GM23338 (cell line): ENCODE data around the gene JAG2. TPM values are rescaled to one million over a fixed set of nuclear protein-coding genes. Genes with fewer than 3 reads are reported as not detected.

Experiments used
- ATAC-seq: fragments of 200-7000 bp; cut with Tn5 transposase; 3 replicates; pipeline ENCODE4 v1.9.1; 2020
- DNase-seq: peaks from one replicate; pipeline ENCODE4 v3.0.0-alpha.2; 2015; ENCODE audit warnings: low spot score
- H2AFZ ChIP-seq: fragments of 200-600 bp; sonication (generic); 2 replicates; pipeline ENCODE4 v1.8.0; 2016; ENCODE audit warnings: antibody characterized with exemption, mild to moderate bottlenecking, moderate library complexity
- H3F3A ChIP-seq: fragments of 200-600 bp; sonication (generic); replicated peaks from 2 replicates; pipeline ENCODE4 v1.8.0; 2017; ENCODE audit warnings: antibody characterized with exemption, mixed run types, low read depth
- H3K27ac ChIP-seq: fragments of 200-600 bp; sonication (generic); 2 replicates; pipeline ENCODE4 v1.6.1; 2016; ENCODE audit warnings: low read depth
- H3K27me3 ChIP-seq: fragments of 200-600 bp; sonication (generic); 2 replicates; pipeline ENCODE4 v1.8.0; 2016; ENCODE audit warnings: mild to moderate bottlenecking, mixed run types, moderate library complexity; ENCODE audit not compliant: insufficient read depth
- H3K36me3 ChIP-seq: fragments of 200-600 bp; sonication (generic); 2 replicates; pipeline ENCODE4 v1.8.0; 2016; ENCODE audit warnings: mild to moderate bottlenecking; ENCODE audit not compliant: insufficient read depth
- H3K4me1 ChIP-seq: fragments of 200-600 bp; sonication (generic); 2 replicates; pipeline ENCODE4 v1.8.0; 2016; ENCODE audit warnings: mild to moderate bottlenecking, moderate library complexity; ENCODE audit not compliant: insufficient read depth
- H3K4me2 ChIP-seq: fragments of 200-600 bp; sonication (generic); 2 replicates; pipeline ENCODE4 v1.7.1; 2017; ENCODE audit warnings: mixed run types
- H3K4me3 ChIP-seq: fragments of 200-600 bp; sonication (generic); 2 replicates; pipeline ENCODE4 v1.6.1; 2016; ENCODE audit warnings: mixed run types
- H3K79me2 ChIP-seq: fragments of 200-600 bp; sonication (generic); replicated peaks from 2 replicates; pipeline ENCODE4 v1.8.0; 2017; ENCODE audit warnings: mild to moderate bottlenecking; ENCODE audit not compliant: insufficient read depth
- H3K9me2 ChIP-seq: fragments of 200-600 bp; sonication (generic); 2 replicates; pipeline ENCODE4 v1.8.0; 2017; ENCODE audit not compliant: insufficient read depth
- H4K20me1 ChIP-seq: fragments of 200-600 bp; sonication (generic); replicated peaks from 2 replicates; pipeline ENCODE4 v1.8.0; 2017; ENCODE audit warnings: mild to moderate bottlenecking; ENCODE audit not compliant: insufficient read depth
- H3K27ac Mint-ChIP-seq: 2 replicates; pipeline ENCODE4 v1.8.0; 2020; ENCODE audit warnings: inconsistent platforms, mild to moderate bottlenecking, moderate library complexity, mixed read lengths
- H3K27me3 Mint-ChIP-seq: 3 replicates; pipeline ENCODE4 v1.8.0; 2022; ENCODE audit warnings: low read depth, mild to moderate bottlenecking, moderate library complexity, mixed read lengths, inconsistent platforms; ENCODE audit not compliant: insufficient read depth, poor library complexity
- H3K36me3 Mint-ChIP-seq: 3 replicates; pipeline ENCODE4 v1.8.0; 2021; ENCODE audit warnings: low read depth, mild to moderate bottlenecking, inconsistent platforms, moderate library complexity, mixed read lengths
- H3K4me1 Mint-ChIP-seq: 3 replicates; pipeline ENCODE4 v1.8.0; 2020; ENCODE audit warnings: mild to moderate bottlenecking, inconsistent platforms, mixed read lengths
- H3K4me3 Mint-ChIP-seq: 3 replicates; pipeline ENCODE4 v1.8.0; 2021; ENCODE audit warnings: moderate library complexity, mild to moderate bottlenecking, inconsistent platforms, mixed read lengths
- H3K9me3 Mint-ChIP-seq: 3 replicates; pipeline ENCODE4 v1.8.0; 2020; ENCODE audit warnings: moderate library complexity, mild to moderate bottlenecking, inconsistent platforms, mixed read lengths
- CTCF ChIP-seq, 2 experiments: fragments of 200-600 bp in 1 of 2; sonication (generic) in 1 of 2; conservative IDR thresholded peaks; 2 replicates each; pipeline versions ENCODE4 v1.5.1 to v1.6.1; 2016 to 2017; ENCODE audit warnings: antibody characterized with exemption in 2 of 2, low read depth in 2 of 2, mild to moderate bottlenecking in 2 of 2, moderate library complexity in 1 of 2
- EZH2 ChIP-seq: fragments of 200-600 bp; sonication (generic); IDR thresholded peaks from one replicate; pipeline ENCODE4 v1.8.0; 2017; ENCODE audit warnings: antibody characterized with exemption, mild to moderate bottlenecking, low read depth; ENCODE audit not compliant: unreplicated experiment
- ZNF114 ChIP-seq: fragments of 250-450 bp; sonication (Bioruptor Pico); IDR thresholded peaks from 2 replicates; pipeline ENCODE4 v1.5.0; 2020; ENCODE audit warnings: mild to moderate bottlenecking, moderate library complexity
- ZNF462 ChIP-seq: fragments of 250-450 bp; sonication (Bioruptor Pico); IDR thresholded peaks from 2 replicates; pipeline ENCODE4 v1.5.0; 2020; ENCODE audit warnings: mild to moderate bottlenecking, moderate library complexity
- polyA plus RNA-seq: library from polyadenylated mRNA; unstranded; fragments of >200 nt; fragmentation: Nextera tagmentation; extraction: Ambion mirVana; gene quantifications from 2 replicates; pipeline ENCODE4 v1.2.1, GENCODE V29; 2016
- total RNA-seq: library from RNA; depleted of rRNA; stranded (reverse); fragments of >200 nt; shearing (Covaris generic); gene quantifications from 2 replicates; pipeline ENCODE4 v1.2.3, GENCODE V29; 2014
- TF ChIP-seq, protein P1 (sequence below): IDR thresholded peaks from one replicate; pipeline ENCODE4 v1.6.1; 2018; ENCODE audit warnings: antibody characterized with exemption; ENCODE audit not compliant: unreplicated experiment
- TF ChIP-seq, protein P2 (sequence below): IDR thresholded peaks from 2 replicates; pipeline ENCODE4 v1.6.1; 2016; ENCODE audit warnings: antibody characterized with exemption

Gene JAG2
- total and polyA plus RNA-seq, 2 experiments from 2014 or later: 1.9 to 10.3 TPM

DNA sequence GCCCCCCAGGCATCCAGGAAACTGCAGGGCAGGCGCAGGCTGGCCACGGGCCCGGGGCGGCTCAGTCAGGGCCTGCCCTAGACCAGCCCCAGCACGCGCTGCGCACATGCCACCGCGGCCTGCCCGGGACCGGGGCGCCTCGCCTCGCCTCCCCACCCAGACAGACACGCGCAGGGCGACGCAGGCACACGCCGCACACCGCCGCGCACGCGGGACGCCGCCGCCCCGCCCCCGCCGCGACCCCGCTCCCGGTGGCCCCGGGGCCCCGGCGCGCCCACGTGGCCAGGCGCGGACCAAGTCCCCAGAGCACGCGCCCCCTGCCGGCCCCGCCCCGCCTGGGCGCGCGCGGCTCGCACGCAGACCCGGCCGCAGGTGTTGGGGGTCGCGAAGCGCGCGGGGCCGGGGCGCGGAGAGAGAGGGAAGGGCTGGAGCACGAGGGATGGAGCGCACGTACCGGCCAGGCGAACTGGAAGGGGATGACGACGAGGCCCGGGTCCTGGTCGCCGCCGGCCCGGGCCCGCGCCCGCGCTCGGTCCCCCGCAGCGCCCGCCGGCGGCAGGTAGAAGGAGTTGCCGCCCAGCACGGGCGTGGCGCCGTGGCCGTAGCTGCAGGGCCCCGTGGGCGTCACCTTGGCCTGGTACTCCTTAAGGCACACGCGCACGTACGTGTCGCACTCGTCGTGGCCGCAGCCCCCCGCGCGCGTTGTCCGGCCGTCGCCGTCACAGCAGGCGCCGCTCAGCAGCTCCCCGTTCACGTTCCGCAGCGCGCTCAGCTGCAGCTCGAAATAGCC, 1.1 kb downstream of the JAG2 start:
- Histone ChIP-seq H2AFZ (no peak overlapping the region; the same call in 1 of the 2 replicates), H3K36me3 (no peaks in the 10 kb centered on the region), H3K4me1 (no peaks in the 10 kb centered on the region), H3K9me2 (no peaks in the 10 kb centered on the region), H3K4me3 (peak overlapping the region; percentile 54; the same call in 1 of the 2 replicates), H3K27ac (no peak overlapping the region), H3K4me2 (peak overlapping the region; percentile 73), H4K20me1 (no peaks in the 10 kb centered on the region), H3F3A (no peaks in the 10 kb centered on the region), H3K79me2 (no peaks in the 10 kb centered on the region), H3K27me3 (peaks cover 20% of the 10 kb centered on the region)
- no peak for TF ChIP-seq ZNF114 (CRISPR knock-in tag)
- TF ChIP-seq CTCF (conservative IDR thresholded peaks at IDR 0.05; ENCODE audit: low read depth in 2 of 2): peak in 1 of 2 experiments; percentile 30; a peak in 1 of 4 replicates
- peak; percentile 28 for TF ChIP-seq EZH2
- Mint-ChIP-seq H3K4me1 (no peaks in the 10 kb centered on the region), H3K27me3 (peaks cover 18% of the 10 kb centered on the region), H3K36me3 (no peaks in the 10 kb centered on the region), H3K9me3 (no peaks in the 10 kb centered on the region; the same call in 2 of the 3 replicates), H3K27ac (no peak overlapping the region), H3K4me3 (peak overlapping the region; percentile 50; the same call in 2 of the 3 replicates)
- DNase-seq (peak; percentile 50), ATAC-seq (peak; percentile 7)

GRCh38 chr14:105166571-105167302, 1.8 kb downstream of the JAG2 start:
- Histone ChIP-seq H3F3A (no peaks in the 10 kb centered on the region), H3K4me2 (no peak overlapping the region), H3K4me3 (no peak overlapping the region), H3K27me3 (peaks cover 20% of the 10 kb centered on the region), H4K20me1 (no peaks in the 10 kb centered on the region), H3K4me1 (no peaks in the 10 kb centered on the region), H3K27ac (no peak overlapping the region), H3K9me2 (no peaks in the 10 kb centered on the region), H3K36me3 (no peaks in the 10 kb centered on the region), H3K79me2 (no peaks in the 10 kb centered on the region), H2AFZ (no peak overlapping the region)
- Mint-ChIP-seq H3K4me3 (peak overlapping the region; percentile 40; the same call in 2 of the 3 replicates), H3K27me3 (peaks cover 21% of the 10 kb centered on the region), H3K4me1 (no peaks in the 10 kb centered on the region), H3K36me3 (no peaks in the 10 kb centered on the region), H3K27ac (no peak overlapping the region), H3K9me3 (no peaks in the 10 kb centered on the region; the same call in 2 of the 3 replicates)
- ATAC-seq: no peak
- no peak for DNase-seq
- TF ChIP-seq, protein P1, sequence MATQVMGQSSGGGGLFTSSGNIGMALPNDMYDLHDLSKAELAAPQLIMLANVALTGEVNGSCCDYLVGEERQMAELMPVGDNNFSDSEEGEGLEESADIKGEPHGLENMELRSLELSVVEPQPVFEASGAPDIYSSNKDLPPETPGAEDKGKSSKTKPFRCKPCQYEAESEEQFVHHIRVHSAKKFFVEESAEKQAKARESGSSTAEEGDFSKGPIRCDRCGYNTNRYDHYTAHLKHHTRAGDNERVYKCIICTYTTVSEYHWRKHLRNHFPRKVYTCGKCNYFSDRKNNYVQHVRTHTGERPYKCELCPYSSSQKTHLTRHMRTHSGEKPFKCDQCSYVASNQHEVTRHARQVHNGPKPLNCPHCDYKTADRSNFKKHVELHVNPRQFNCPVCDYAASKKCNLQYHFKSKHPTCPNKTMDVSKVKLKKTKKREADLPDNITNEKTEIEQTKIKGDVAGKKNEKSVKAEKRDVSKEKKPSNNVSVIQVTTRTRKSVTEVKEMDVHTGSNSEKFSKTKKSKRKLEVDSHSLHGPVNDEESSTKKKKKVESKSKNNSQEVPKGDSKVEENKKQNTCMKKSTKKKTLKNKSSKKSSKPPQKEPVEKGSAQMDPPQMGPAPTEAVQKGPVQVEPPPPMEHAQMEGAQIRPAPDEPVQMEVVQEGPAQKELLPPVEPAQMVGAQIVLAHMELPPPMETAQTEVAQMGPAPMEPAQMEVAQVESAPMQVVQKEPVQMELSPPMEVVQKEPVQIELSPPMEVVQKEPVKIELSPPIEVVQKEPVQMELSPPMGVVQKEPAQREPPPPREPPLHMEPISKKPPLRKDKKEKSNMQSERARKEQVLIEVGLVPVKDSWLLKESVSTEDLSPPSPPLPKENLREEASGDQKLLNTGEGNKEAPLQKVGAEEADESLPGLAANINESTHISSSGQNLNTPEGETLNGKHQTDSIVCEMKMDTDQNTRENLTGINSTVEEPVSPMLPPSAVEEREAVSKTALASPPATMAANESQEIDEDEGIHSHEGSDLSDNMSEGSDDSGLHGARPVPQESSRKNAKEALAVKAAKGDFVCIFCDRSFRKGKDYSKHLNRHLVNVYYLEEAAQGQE: no peak
- TF ChIP-seq, protein P2, sequence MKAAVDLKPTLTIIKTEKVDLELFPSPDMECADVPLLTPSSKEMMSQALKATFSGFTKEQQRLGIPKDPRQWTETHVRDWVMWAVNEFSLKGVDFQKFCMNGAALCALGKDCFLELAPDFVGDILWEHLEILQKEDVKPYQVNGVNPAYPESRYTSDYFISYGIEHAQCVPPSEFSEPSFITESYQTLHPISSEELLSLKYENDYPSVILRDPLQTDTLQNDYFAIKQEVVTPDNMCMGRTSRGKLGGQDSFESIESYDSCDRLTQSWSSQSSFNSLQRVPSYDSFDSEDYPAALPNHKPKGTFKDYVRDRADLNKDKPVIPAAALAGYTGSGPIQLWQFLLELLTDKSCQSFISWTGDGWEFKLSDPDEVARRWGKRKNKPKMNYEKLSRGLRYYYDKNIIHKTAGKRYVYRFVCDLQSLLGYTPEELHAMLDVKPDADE: no peak
- TF ChIP-seq ZNF462 (CRISPR knock-in tag): no peak
